Measurements from ENCODE around the gene THSD4.

THSD4 gene

DNA sequence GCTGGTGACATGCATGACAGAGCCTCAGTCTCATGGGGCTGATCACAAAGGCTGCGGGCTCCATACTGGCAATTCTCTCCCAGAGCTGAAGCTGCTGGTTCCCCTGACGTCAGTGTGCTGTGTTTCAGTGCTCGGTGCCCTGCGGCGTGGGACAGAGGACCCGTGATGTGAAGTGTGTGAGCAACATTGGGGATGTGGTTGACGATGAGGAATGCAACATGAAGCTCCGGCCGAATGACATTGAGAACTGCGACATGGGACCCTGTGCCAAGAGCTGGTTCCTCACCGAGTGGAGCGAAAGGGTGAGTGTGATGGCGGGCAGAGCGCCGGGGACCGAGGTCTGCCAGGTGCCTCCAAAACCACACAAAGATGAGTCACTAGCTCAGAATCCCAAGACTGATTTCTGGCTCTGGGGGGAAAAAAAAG lies 633.0 kb downstream of the THSD4 start:
- peak; percentile 29 for DNase-seq

DNA sequence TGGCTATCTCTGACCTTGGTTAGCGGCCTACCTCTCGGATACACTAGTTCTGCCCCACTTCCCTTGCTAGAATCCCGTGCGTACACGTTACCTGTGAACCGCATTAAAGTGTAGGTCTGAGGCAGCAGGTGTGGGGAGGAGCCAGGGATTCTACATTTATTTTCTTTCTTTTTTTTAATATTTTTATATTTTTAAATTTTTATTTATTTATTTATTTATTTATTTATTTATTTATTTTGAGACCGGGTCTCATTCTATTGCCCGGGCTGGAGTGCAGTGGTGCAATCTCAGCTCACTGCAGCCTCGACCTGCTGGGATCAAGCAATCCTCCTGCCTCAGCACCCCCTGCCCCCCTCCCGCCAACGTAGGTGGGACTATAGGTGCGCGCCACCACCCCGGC lies 634.2 kb downstream of the THSD4 start:
- no peak for DNase-seq

GRCh38 chr15:71752128-71752527 lies 636.9 kb downstream of the THSD4 start:
- no peak for DNase-seq

DNA sequence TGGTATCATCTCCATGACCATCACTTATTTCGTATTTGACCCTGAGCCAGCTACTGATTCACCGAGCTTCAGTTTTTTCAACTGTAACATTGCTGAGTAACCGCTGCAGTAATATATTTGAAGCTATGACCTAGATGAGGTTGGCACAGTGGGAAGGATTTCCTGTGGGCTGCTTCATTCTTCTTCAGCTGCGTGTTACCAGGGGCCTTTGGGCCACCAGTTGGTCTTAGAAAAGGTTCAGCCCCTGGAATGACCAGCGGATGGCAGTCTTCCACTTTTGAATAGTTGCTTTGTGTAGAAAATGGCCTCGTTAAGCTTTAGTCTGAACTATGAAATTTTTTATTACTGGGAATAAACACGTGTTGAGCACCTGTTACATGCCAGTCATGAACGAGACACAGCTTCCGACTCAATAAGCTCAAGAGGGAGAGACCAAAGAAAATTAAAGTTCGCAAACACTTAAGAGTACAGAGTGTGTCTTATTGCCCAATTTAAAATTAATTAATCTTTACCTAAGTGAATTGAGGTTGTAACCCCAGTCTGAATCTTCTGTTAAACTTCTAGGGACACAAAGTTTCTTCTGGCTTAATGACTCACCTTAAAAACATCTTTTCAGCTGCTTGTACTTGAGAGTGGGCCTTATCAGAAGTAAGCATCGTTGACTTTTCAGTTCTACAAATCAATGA lies 637.5 kb downstream of the THSD4 start:
- peak; percentile 92 for DNase-seq

DNA sequence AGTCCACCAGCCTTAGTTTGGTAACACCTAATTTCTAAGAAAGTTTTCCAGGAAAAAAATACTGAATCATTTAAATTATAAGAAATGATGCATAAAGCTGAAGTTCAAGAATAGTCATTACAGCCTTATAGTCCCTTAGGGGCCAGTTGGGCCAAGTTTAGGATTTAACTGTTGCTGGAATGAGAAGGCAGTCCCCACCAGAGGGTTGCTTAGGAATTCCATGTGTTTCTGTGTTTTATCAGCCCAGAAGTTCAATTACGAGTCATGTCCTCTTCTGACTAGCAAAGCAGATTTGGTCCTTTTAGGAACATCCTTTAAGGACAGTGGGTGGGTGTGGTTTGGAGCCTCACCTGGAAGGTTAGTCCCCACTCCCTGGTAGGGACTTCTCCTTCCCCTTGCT lies 638.1 kb downstream of the THSD4 start:
- DNase-seq, result peak; percentile 69

DNA sequence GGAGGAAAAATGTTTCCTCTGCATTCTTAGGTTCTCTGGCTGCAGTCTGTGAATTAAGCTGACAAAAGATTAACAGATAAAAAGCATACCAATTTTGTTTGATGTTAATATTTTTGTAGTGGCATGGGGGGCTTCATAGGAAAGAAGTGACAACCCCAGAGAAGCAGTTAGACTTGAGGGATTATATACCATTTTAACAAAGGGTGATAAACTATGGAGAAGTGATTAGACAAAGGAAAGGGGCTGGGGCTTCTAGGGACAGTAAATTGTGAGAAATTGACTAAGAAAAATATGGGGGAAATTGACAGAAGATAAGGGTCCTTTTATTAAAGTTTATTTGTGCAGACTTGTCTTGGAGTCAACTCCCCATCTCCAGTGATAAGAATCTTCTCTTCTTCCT lies 639.4 kb downstream of the THSD4 start:
- no peak for DNase-seq

GRCh38 chr15:71755092-71755970 lies 640.1 kb downstream of the THSD4 start:
- DNase-seq, result no peak

- DNase-seq, result no peak
These were observed 641.5 kb downstream of the THSD4 start for GRCh38 chr15:71756599-71757352.

GRCh38 chr15:71757741-71758530 lies 642.7 kb downstream of the THSD4 start:
- no peak for DNase-seq

- no peak for DNase-seq
These were observed 643.4 kb downstream of the THSD4 start for GRCh38 chr15:71758711-71759110.

DNA sequence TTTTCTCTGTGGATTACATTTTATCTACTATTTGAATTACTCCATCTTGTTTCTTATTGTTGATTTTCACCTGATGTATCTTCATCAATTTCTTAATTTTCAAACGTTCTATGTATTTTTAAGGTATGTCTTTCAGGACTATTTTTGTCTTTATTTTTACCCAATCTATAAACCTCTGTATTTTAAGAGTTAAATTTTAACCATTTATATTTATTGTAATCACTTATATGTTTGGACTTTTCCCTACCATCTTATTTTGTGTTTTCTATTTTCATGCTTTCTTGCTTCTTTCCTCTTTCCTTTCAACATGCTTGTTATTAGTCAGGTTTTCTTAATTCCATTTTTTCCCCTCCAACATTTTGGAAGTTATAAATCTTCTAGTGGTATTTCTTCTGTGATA lies 645.6 kb downstream of the THSD4 start:
- no peak for DNase-seq

GRCh38 chr15:71761649-71762048 lies 646.4 kb downstream of the THSD4 start:
- peak; percentile 54 for DNase-seq

DNA sequence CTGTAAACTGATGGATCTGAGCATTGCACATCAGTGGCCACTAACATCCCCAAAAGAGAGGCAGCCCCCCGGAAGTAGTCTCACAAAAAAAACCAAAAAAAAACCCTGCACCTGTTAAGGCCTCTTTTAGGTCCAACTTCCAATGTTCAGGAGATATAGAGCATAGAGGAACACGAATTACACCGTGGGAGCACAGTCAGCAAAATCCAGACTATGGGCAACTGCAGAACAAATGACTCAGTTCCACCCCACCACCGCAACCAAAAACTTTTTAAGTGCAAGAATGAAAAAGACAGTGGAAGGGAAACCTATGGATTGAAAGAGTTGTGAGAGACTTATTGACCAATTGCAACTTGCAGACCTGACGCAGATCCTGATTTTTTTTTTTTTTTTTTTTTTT lies 652.9 kb downstream of the THSD4 start:
- DNase-seq, result no peak

DNA sequence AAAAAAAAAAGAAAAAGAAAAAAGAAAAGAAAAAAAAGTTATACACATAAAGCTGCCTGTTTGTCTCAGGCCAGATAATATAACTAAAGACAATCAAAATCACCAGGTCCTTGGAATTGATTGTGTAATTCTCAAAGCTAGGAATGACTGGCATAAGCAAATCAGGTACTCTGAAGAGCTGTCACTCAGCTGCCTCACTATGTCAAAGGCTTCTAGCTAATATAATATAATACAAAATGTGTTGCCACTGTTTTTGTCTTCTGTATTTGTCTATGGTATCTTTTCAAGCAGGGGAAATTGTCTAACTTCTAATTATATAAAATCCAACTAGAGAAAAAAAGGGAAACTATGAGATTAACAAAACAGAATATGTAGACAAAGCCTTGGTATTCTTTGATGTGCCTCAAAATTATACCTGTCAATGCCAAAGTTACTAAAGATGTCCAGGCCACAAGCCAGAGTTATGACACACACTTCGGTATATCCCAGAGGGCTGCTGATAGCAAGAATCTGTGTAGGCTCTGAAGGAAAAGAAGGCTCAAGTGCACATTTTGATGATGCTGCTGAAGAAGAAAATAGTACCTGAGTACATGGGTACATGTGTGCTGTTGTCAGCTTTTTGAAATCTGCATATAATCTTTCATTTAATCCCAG lies 658.1 kb downstream of the THSD4 start:
- DNase-seq, result no peak

- peak; percentile 54 for DNase-seq
These were observed 660.6 kb downstream of the THSD4 start for GRCh38 chr15:71775856-71776255.

DNA sequence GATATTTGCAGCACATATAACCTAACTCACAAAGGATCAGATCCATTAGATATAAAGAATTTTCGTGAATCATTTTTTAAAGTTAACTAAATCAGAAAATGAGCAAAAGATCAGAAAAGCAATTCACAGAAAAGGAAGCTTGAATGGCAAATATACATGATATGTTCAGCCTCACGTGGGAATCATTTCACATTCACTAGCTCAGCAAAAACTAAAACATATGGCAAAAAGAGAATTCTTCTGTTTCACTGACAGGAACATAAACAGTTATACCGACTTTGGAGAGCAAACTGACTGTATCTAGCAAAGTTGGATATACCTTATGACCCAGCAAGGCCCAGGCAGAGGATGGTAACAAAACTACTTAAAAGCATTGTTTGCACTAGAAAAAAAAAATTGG lies 661.0 kb downstream of the THSD4 start:
- no peak for DNase-seq

GRCh38 chr15:71777216-71777943 lies 662.1 kb downstream of the THSD4 start:
- no peak for DNase-seq

DNA sequence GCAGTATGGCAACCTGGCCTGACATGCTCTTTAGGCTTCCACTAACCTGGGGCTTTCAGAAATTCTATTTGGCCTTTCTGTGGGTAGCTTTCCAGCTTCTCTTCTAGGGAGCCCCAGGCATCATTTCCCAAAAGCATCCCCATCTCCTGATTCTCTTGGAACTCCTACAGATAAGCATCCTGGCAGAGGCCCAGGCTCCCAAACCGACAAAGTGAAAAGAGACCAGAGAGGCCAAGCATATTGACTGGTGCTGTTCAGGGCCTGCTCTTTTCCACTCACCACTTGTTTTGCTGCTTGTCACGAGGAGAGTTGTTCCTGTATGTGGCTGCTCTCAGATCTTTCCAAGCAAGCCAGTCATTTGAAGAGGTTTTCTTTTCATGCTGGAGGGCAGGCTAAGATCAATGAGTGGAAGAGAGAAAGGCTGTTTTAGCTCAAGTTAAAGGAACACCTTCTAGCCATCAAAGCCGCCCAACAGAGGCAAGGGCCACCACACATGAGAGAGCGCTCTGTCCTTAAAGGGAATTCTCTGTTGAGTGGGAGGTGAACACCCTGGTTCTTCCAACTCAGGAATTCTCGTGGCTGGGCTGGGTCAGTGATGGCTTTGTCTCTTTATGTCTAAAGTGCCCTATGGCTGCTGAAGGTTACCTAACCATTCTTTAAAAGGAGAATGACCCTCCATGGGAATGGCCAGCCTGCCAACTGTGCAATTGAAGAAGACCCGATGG lies 664.0 kb downstream of the THSD4 start:
- DNase-seq, result no peak

DNA sequence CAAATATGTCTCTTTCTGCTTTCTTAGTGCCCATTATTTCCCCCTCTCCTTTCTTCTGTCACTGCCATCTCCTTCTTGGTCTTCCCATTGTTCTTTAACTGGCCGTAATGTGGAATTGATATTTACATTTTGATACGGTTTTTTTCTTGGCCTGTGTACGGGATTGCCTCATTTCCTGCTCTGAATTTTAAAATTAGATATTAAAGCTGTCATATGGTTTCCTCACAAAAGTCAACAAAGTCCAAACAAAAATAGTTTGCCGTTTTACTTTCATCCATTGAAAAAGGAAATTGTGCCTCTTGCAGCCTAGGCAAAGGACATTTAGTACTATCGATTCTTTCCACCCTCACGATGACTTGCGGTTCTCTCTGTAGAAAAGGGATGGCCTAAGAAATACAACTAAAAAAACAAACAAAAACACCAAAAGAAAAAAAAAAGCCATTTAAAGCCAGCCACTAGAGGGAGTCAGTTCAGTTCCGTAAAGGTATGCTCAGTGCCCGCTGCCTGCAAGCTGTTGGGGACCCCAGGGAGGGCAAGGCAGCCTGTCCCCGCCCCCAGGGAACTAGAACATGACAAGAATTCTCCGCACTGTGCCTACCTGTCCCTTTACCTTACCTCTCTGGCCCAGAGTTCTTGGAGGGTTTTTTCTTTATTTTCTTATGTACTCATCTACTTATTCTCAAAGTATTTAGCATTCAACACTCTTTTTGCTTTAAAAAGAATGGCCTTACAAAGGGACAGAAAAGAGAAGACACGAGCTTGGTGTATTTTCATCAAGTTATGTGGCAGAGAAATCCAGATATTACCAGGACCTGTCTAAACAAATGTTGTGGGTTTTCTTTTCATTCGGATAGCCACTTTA lies 665.1 kb downstream of the THSD4 start:
- DNase-seq, result peak; percentile 38
